AG10803 (cell line): ENCODE data around the gene WBP2.

ENCODE experiments used
- DNase-seq: peaks from one replicate; pipeline ENCODE4 v3.0.0; 2010; ENCODE audit warnings: low read depth
- H3K4me3 ChIP-seq: 2 replicates; pipeline ENCODE4 v1.5.1; 2011; ENCODE audit warnings: mild to moderate bottlenecking, low read length, control low read depth
- CTCF ChIP-seq: conservative IDR thresholded peaks from 2 replicates; pipeline ENCODE4 v1.5.1; 2011; ENCODE audit warnings: mild to moderate bottlenecking, low read length, control low read depth, inconsistent platforms

WBP2 gene

GRCh38 chr17:75819116-75819515 is 36.0 kb downstream of the WBP2 start:
- TF ChIP-seq CTCF: no peak
- DNase-seq: no peak
- H3K4me3 ChIP-seq: no peak overlapping the region

- TF ChIP-seq CTCF: no peak
- DNase-seq: no peak
- H3K4me3 ChIP-seq: no peak overlapping the region
Measured at GRCh38 chr17:75818326-75818885, 36.7 kb downstream of the WBP2 start.

- DNase-seq: no peak
- TF ChIP-seq CTCF: no peak
- H3K4me3 ChIP-seq: no peak overlapping the region
Measured at GRCh38 chr17:75817571-75817970, 37.6 kb downstream of the WBP2 start.

- no peak for TF ChIP-seq CTCF
- H3K4me3 ChIP-seq: no peak overlapping the region
- DNase-seq: no peak
Measured at GRCh38 chr17:75816693-75817092, 38.4 kb downstream of the WBP2 start.

- TF ChIP-seq CTCF: no peak
- DNase-seq: no peak
- H3K4me3 ChIP-seq: no peak overlapping the region
Measured at GRCh38 chr17:75815399-75815798, 39.7 kb downstream of the WBP2 start.

GRCh38 chr17:75814900-75815373 is 40.2 kb downstream of the WBP2 start:
- TF ChIP-seq CTCF: no peak
- no peak overlapping the region for H3K4me3 ChIP-seq
- peak; percentile 44 for DNase-seq

GRCh38 chr17:75814021-75814395 is 41.1 kb downstream of the WBP2 start:
- no peak for TF ChIP-seq CTCF
- no peak overlapping the region for H3K4me3 ChIP-seq
- no peak for DNase-seq
